Large intestine (tissue), 3 donors: ENCODE measurements around the gene CYP2D6. TPM values are rescaled to one million over a fixed set of nuclear protein-coding genes. Genes with fewer than 3 reads are reported as not detected.
"Not testable (repeated sequence)": the region's sequence is repeated elsewhere in the genome, so short reads cannot be mapped to it uniquely, and the experiment has no call there.

Experiments used
- DNase-seq, 2 donors: peaks; one replicate each; pipeline versions ENCODE4 v3.0.0 to v3.0.0-alpha.2; 2013
- H3K27ac ChIP-seq: one replicate; pipeline ENCODE4 v1.5.1; 2013; ENCODE audit warnings: low read length
- H3K27me3 ChIP-seq: 2 replicates; pipeline ENCODE4 v1.6.1; 2013; ENCODE audit warnings: low read length; ENCODE audit not compliant: control insufficient read depth, insufficient read depth
- H3K36me3 ChIP-seq: 2 replicates; pipeline ENCODE4 v1.6.1; 2013; ENCODE audit warnings: low read length; ENCODE audit not compliant: control insufficient read depth, insufficient read depth
- H3K4me1 ChIP-seq: one replicate; pipeline ENCODE4 v1.6.1; 2013; ENCODE audit warnings: low read length; ENCODE audit not compliant: control insufficient read depth, insufficient read depth
- H3K4me3 ChIP-seq: one replicate; pipeline ENCODE4 v1.5.1; 2013; ENCODE audit warnings: low read length
- H3K9me3 ChIP-seq: one replicate; pipeline ENCODE4 v1.6.1; 2013; ENCODE audit warnings: mild to moderate bottlenecking, low read depth, low read length, moderate library complexity; ENCODE audit not compliant: control insufficient read depth
- WGBS: methylation state at CpG from one replicate; pipeline ENCODE4 v1.1.5; 2013; ENCODE audit warnings: low lambda C conversion rate; ENCODE audit not compliant: insufficient coverage; 5-methylcytosine and 5-hydroxymethylcytosine counted together
- polyA plus RNA-seq: library from polyadenylated mRNA; unstranded; fragments of 120-200 nt; gene quantifications from one replicate; pipeline ENCODE4 v1.2.1, GENCODE V29; 2013

The CYP2D6 gene
- polyA plus RNA-seq, 1 donor: 6.5 TPM

- H3K27ac ChIP-seq, DNase-seq, H3K4me1 ChIP-seq, H3K36me3 ChIP-seq, H3K9me3 ChIP-seq, H3K4me3 ChIP-seq, H3K27me3 ChIP-seq: not testable (repeated sequence)
- 88% methylated on average over 3 of the region's 6 CpGs for WGBS
Observed at GRCh38 chr22:42115420-42115830, 15.2 kb downstream of the CYP2D6 start.

- no peak overlapping the region for H3K27ac ChIP-seq
- H3K36me3 ChIP-seq: no peaks in the 10 kb centered on the region
- no CpG with 5 or more reads among the region's 7 CpGs for WGBS
- no peak for DNase-seq
- no peaks in the 10 kb centered on the region for H3K4me1 ChIP-seq
- H3K9me3 ChIP-seq: peaks cover 7% of the 10 kb centered on the region
- no peaks in the 10 kb centered on the region for H3K27me3 ChIP-seq
- no peak overlapping the region for H3K4me3 ChIP-seq
Observed at GRCh38 chr22:42114721-42115120, 15.9 kb downstream of the CYP2D6 start.

GRCh38 chr22:42112793-42113192 lies 17.8 kb downstream of the CYP2D6 start:
- not testable (repeated sequence) for H3K4me1 ChIP-seq, H3K9me3 ChIP-seq, H3K4me3 ChIP-seq, H3K36me3 ChIP-seq, DNase-seq, H3K27me3 ChIP-seq, H3K27ac ChIP-seq
- WGBS: no CpG with 5 or more reads among the region's 4 CpGs

- DNase-seq: no peak
- H3K36me3 ChIP-seq: no peaks in the 10 kb centered on the region
- H3K27me3 ChIP-seq: no peaks in the 10 kb centered on the region
- no peak overlapping the region for H3K27ac ChIP-seq
- WGBS: no CpG with 5 or more reads among the region's 4 CpGs
- no peak overlapping the region for H3K4me3 ChIP-seq
- no peaks in the 10 kb centered on the region for H3K4me1 ChIP-seq
- H3K9me3 ChIP-seq: peaks cover 9% of the 10 kb centered on the region
Observed at GRCh38 chr22:42111798-42112197, 18.8 kb downstream of the CYP2D6 start.

GRCh38 chr22:42108848-42109247 lies 21.8 kb downstream of the CYP2D6 start:
- H3K4me1 ChIP-seq: no peaks in the 10 kb centered on the region
- no peak overlapping the region for H3K27ac ChIP-seq
- H3K9me3 ChIP-seq: peaks cover 8% of the 10 kb centered on the region
- no peak for DNase-seq
- H3K27me3 ChIP-seq: no peaks in the 10 kb centered on the region
- H3K36me3 ChIP-seq: no peaks in the 10 kb centered on the region
- WGBS: no CpG with 5 or more reads among the region's 18 CpGs
- H3K4me3 ChIP-seq: no peak overlapping the region

- not testable (repeated sequence) for H3K4me1 ChIP-seq, H3K4me3 ChIP-seq, H3K36me3 ChIP-seq, H3K27me3 ChIP-seq, H3K27ac ChIP-seq, DNase-seq
- no CpG with 5 or more reads among the region's 6 CpGs for WGBS
- H3K9me3 ChIP-seq: peaks cover 28% of the 10 kb centered on the region
Observed at GRCh38 chr22:42104332-42104860, 26.2 kb downstream of the CYP2D6 start.

- no peak overlapping the region for H3K27ac ChIP-seq
- peaks cover 4% of the 10 kb centered on the region for H3K36me3 ChIP-seq
- no peak for DNase-seq
- H3K9me3 ChIP-seq: peaks cover 34% of the 10 kb centered on the region
- H3K4me3 ChIP-seq: no peak overlapping the region
- no peaks in the 10 kb centered on the region for H3K4me1 ChIP-seq
- WGBS: 100% methylated on average over 3 of the region's 3 CpGs
- H3K27me3 ChIP-seq: no peaks in the 10 kb centered on the region
Observed at GRCh38 chr22:42101199-42101598, 29.4 kb downstream of the CYP2D6 start.

GRCh38 chr22:42091455-42091782 lies 39.2 kb downstream of the CYP2D6 start:
- peaks cover 3% of the 10 kb centered on the region for H3K9me3 ChIP-seq
- H3K4me3 ChIP-seq: peak overlapping the region; percentile 96
- no CpG with 5 or more reads among the region's 7 CpGs for WGBS
- DNase-seq: no peak
- no peaks in the 10 kb centered on the region for H3K27me3 ChIP-seq
- peaks cover 2% of the 10 kb centered on the region for H3K36me3 ChIP-seq
- H3K27ac ChIP-seq: peak overlapping the region; percentile 81
- peaks cover 7% of the 10 kb centered on the region for H3K4me1 ChIP-seq

- peak; percentile 99 to 100 for DNase-seq
- Histone ChIP-seq H3K4me3 (peak within 1 kb of the TSS; percentile 96), H3K27me3 (no peaks in the 10 kb centered on the region), H3K4me1 (peaks cover 7% of the 10 kb centered on the region), H3K27ac (peak within 1 kb of the TSS; percentile 99), H3K36me3 (peaks cover 8% of the 10 kb centered on the region), H3K9me3 (peaks cover 3% of the 10 kb centered on the region)
- WGBS: no CpG with 5 or more reads among the region's 71 CpGs
Observed at GRCh38 chr22:42090596-42091454, 39.8 kb downstream of the CYP2D6 start, which contains the start of gene NDUFA6. NDUFA6 (minus strand) TSS chr22:42090772; CDS start chr22:42090744, 28 bp downstream.

- no peak for DNase-seq
- Histone ChIP-seq H3K4me3 (no peak overlapping the region), H3K27ac (no peak overlapping the region), H3K4me1 (peaks cover 4% of the 10 kb centered on the region), H3K9me3 (no peaks in the 10 kb centered on the region), H3K36me3 (peaks cover 40% of the 10 kb centered on the region), H3K27me3 (no peaks in the 10 kb centered on the region)
- WGBS: 100% methylated on average over 1 of the region's 6 CpGs
Observed at GRCh38 chr22:42086051-42086450, 44.6 kb downstream of the CYP2D6 start.
